ENCODE data around the gene PARP12. TPM values are rescaled to one million over a fixed set of nuclear protein-coding genes. Genes with fewer than 3 reads are reported as not detected.

PARP12 gene
- total and polyA plus RNA-seq, 11 donors = 6.8 to 65.9 (median 12.6) TPM

- no peaks in the 10 kb centered on the region for H3K9me3 ChIP-seq
- peaks cover 0 to 92% (median 76%) of the 10 kb centered on the region in 9 donors for H3K36me3 ChIP-seq
- H3K27me3 ChIP-seq = no peaks in the 10 kb centered on the region
- H3K27ac ChIP-seq = peak overlapping the region in 1 of 12 donors; percentile 0
- H3K4me1 ChIP-seq = peaks cover 0 to 37% (median 4%) of the 10 kb centered on the region in 12 donors
- DNase-seq = no peak
- intact Hi-C loops (cut with DNase I) = no loop called here
- TF ChIP-seq POLR2A (IDR thresholded peaks at IDR 0.05) (no peak), CTCF (IDR thresholded peaks at IDR 0.05) (no peak)
- 64 to 71% (median 70%) methylated on average over 11 of the region's 11 CpGs for WGBS, 4 donors
- ATAC-seq = peak in 3 of 4 donors; percentile 69 to 80 (median 72)
- no peak overlapping the region for H3K4me3 ChIP-seq
These were observed 26.4 kb downstream of the PARP12 start for GRCh38 chr7:140036224-140036962.

GRCh38 chr7:140035400-140036223 is 27.1 kb downstream of the PARP12 start:
- no peaks in the 10 kb centered on the region for H3K27me3 ChIP-seq

GRCh38 chr7:140034421-140034820 is 28.3 kb downstream of the PARP12 start:
- H3K9me3 ChIP-seq = no peaks in the 10 kb centered on the region
- H3K27ac ChIP-seq = no peak overlapping the region
- no peaks in the 10 kb centered on the region for H3K27me3 ChIP-seq
- intact Hi-C loops (cut with DNase I) = no loop called here
- TF ChIP-seq CTCF (IDR thresholded peaks at IDR 0.05) = no peak
- no peak for TF ChIP-seq POLR2A (IDR thresholded peaks at IDR 0.05)
- no peak overlapping the region for H3K4me3 ChIP-seq
- ATAC-seq = no peak
- H3K4me1 ChIP-seq = peaks cover 0 to 32% (median 4%) of the 10 kb centered on the region in 12 donors
- H3K36me3 ChIP-seq = peaks cover 0 to 83% (median 69%) of the 10 kb centered on the region in 9 donors
- DNase-seq = no peak

More at GRCh38 chr7:140035400-140036223, 27.1 kb downstream of the PARP12 start:
- intact Hi-C loops (cut with DNase I) = no loop called here
- TF ChIP-seq POLR2A (IDR thresholded peaks at IDR 0.05) (no peak), CTCF (IDR thresholded peaks at IDR 0.05) (no peak)
- peaks cover 0 to 37% (median 4%) of the 10 kb centered on the region in 12 donors for H3K4me1 ChIP-seq
- peaks cover 0 to 92% (median 76%) of the 10 kb centered on the region in 9 donors for H3K36me3 ChIP-seq
- H3K4me3 ChIP-seq = no peak overlapping the region
- no peaks in the 10 kb centered on the region for H3K9me3 ChIP-seq
- ATAC-seq = no peak
- no peak for DNase-seq
- 73 to 82% (median 78%) methylated on average over 4 to 6 of the region's 7 CpGs for WGBS, 4 donors
- peak overlapping the region in 1 of 12 donors; percentile 0 for H3K27ac ChIP-seq

- Histone ChIP-seq H3K4me3 (no peak overlapping the region), H3K4me1 (peaks cover 0 to 29% (median 3%) of the 10 kb centered on the region in 12 donors), H3K27ac (no peak overlapping the region), H3K27me3 (no peaks in the 10 kb centered on the region), H3K36me3 (peaks cover 0 to 83% (median 69%) of the 10 kb centered on the region in 9 donors), H3K9me3 (no peaks in the 10 kb centered on the region)
- intact Hi-C loops (cut with DNase I) = no loop called here
- 96 to 97% (median 96%) methylated on average over 14 of the region's 14 CpGs for WGBS, 4 donors
- TF ChIP-seq CTCF (IDR thresholded peaks at IDR 0.05) = no peak
- no peak for TF ChIP-seq POLR2A (IDR thresholded peaks at IDR 0.05)
- ATAC-seq (no peak), DNase-seq (no peak)
These were observed 28.9 kb downstream of the PARP12 start for GRCh38 chr7:140033779-140034363.
